ENCODE measurements around the gene NDUFAF2.
A peak's percentile ranks its signal among the peaks of the same experiment; 100 is the strongest.

NDUFAF2 gene

DNA sequence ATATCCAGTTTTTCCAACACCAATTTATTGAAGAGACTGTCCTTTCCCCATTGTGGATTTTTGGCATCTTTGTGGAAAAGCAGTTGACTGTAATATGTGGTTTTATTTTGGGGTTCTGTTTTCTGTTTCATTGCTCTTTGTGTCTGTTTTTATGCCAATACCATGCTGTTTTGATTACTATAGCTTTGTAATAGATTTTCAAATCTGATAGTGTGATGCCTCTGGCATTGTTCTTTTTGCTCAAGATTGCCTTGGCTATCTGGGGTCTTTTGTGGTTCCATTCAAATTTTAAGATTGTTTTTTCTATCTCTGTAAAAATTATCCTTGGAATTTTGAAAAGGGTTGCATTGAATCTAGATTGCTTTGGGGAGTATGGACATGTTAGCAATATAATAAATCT is 99.5 kb downstream of the NDUFAF2 start:
- H3K4me3 ChIP-seq (ENCODE audit: control insufficient read depth in 1 of 7, extremely low read depth in 1 of 7, insufficient read depth in 4 of 7, low read depth in 2 of 7, low read length in 6 of 7): no peak overlapping the region
- peak in 1 of 3 donors; percentile 10 for DNase-seq
- peaks cover 0 to 6% (median 0%) of the 10 kb centered on the region in 5 experiments for H3K9me3 ChIP-seq (ENCODE audit: control extremely low read depth in 1 of 5, control insufficient read depth in 4 of 5, insufficient read depth in 2 of 5, low read depth in 1 of 5, low read length in 4 of 5)
- H3K27me3 ChIP-seq (replicated peaks in 2 of 5; ENCODE audit: control insufficient read depth in 4 of 5, insufficient read depth in 5 of 5, low read length in 4 of 5): no peaks in the 10 kb centered on the region
- H3K4me1 ChIP-seq (ENCODE audit: control extremely low read depth in 1 of 4, control insufficient read depth in 4 of 4, insufficient read depth in 4 of 4, low read length in 3 of 4): no peaks in the 10 kb centered on the region
- CTCF ChIA-PET: no interaction called here
- POLR2A ChIA-PET: no interaction called here
- peaks cover 0 to 2% (median 0%) of the 10 kb centered on the region in 4 experiments for H3K36me3 ChIP-seq (ENCODE audit: control insufficient read depth in 4 of 4, insufficient read depth in 4 of 4, low read length in 3 of 4)
- H3K27ac ChIP-seq (ENCODE audit: insufficient read depth in 1 of 2, low read depth in 1 of 2, low read length in 2 of 2, poor library complexity in 1 of 2, severe bottlenecking in 2 of 2): no peak overlapping the region

DNA sequence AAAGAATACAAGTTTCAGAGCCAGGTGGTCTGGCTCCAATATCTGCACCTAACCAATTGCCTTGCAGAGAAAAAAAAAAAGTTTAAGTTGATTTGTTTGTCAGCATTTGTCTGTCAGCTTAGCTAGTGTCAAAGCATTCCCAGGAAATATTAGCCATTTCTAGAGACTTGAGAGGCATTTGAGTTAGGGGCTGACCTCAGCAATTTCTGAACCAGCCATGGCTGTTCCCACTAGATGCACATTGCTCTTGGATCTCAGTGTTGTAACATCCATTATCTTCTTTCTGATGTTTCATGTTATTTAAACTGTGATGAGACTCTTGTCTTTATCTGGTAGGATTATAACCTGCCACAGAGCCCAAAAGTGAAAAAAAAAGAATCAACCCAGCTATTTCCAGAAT is 102.3 kb downstream of the NDUFAF2 start:
- Histone ChIP-seq H3K36me3 (ENCODE audit: control insufficient read depth in 4 of 4, insufficient read depth in 4 of 4, low read length in 3 of 4) (peaks cover 0 to 2% (median 0%) of the 10 kb centered on the region in 4 experiments), H3K27ac (ENCODE audit: insufficient read depth in 1 of 2, low read depth in 1 of 2, low read length in 2 of 2, poor library complexity in 1 of 2, severe bottlenecking in 2 of 2) (no peak overlapping the region), H3K4me3 (ENCODE audit: control insufficient read depth in 1 of 7, extremely low read depth in 1 of 7, insufficient read depth in 4 of 7, low read depth in 2 of 7, low read length in 6 of 7) (no peak overlapping the region), H3K4me1 (ENCODE audit: control extremely low read depth in 1 of 4, control insufficient read depth in 4 of 4, insufficient read depth in 4 of 4, low read length in 3 of 4) (no peaks in the 10 kb centered on the region), H3K9me3 (ENCODE audit: control extremely low read depth in 1 of 5, control insufficient read depth in 4 of 5, insufficient read depth in 2 of 5, low read depth in 1 of 5, low read length in 4 of 5) (peaks cover 0 to 6% (median 0%) of the 10 kb centered on the region in 5 experiments), H3K27me3 (replicated peaks in 2 of 5; ENCODE audit: control insufficient read depth in 4 of 5, insufficient read depth in 5 of 5, low read length in 4 of 5) (no peaks in the 10 kb centered on the region)
- CTCF ChIA-PET: interaction anchor here (0.9 kb wide), 1 partner anchor 9 kb away, joined by 3 read pairs; no protein-coding TSS in a partner anchor
- POLR2A ChIA-PET: no interaction called here
- DNase-seq: no peak

DNA sequence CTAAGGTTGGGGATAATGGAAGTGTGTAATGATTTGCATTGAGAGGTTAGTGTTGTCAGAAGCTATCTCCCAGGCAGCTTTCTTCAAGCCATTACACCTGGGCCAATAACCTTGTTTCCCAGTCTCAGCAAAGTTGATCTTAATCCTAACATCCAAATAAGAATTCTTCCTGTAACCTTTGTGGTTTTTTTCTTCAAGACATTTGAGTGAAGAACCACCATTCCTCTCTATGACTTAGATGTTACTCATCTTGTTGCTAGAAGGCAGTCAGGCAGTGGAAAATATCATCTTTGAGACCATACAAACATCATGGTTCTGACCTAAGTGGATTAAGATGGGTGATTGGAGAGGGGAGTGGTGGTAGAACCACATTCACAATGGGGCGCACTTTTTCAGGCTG is 103.5 kb downstream of the NDUFAF2 start:
- no peak for DNase-seq
- H3K4me1 ChIP-seq (ENCODE audit: control extremely low read depth in 1 of 4, control insufficient read depth in 4 of 4, insufficient read depth in 4 of 4, low read length in 3 of 4): no peaks in the 10 kb centered on the region
- H3K4me3 ChIP-seq (ENCODE audit: control insufficient read depth in 1 of 7, extremely low read depth in 1 of 7, insufficient read depth in 4 of 7, low read depth in 2 of 7, low read length in 6 of 7): no peak overlapping the region
- H3K27ac ChIP-seq (ENCODE audit: insufficient read depth in 1 of 2, low read depth in 1 of 2, low read length in 2 of 2, poor library complexity in 1 of 2, severe bottlenecking in 2 of 2): no peak overlapping the region
- CTCF ChIA-PET: no interaction called here
- H3K36me3 ChIP-seq (ENCODE audit: control insufficient read depth in 4 of 4, insufficient read depth in 4 of 4, low read length in 3 of 4): no peaks in the 10 kb centered on the region
- WGBS (ENCODE audit: insufficient coverage): no CpG with 5 or more reads among the region's 1 CpG
- POLR2A ChIA-PET: no interaction called here
- H3K9me3 ChIP-seq (ENCODE audit: control extremely low read depth in 1 of 5, control insufficient read depth in 4 of 5, insufficient read depth in 2 of 5, low read depth in 1 of 5, low read length in 4 of 5): peaks cover 0 to 6% (median 0%) of the 10 kb centered on the region in 5 experiments
- no peaks in the 10 kb centered on the region for H3K27me3 ChIP-seq (replicated peaks in 2 of 5; ENCODE audit: control insufficient read depth in 4 of 5, insufficient read depth in 5 of 5, low read length in 4 of 5)

DNA sequence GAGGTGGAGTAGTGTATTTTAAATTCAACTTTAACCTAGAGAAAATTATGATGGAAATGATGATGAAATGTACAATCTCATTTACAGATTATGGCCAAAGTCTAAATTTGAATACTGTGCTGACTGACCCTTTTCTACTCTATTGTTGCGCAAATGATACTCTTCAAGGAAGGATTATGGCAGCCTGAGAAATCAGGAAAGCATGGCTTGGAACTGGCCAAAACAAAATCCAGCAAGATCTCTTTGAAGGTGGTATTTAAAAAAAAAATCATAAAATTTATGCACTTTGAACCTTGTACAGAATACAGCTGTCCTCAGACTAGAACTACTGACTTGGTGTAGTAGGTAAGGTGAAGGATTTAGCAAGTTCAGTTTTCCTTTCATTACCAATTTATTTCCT is 105.3 kb downstream of the NDUFAF2 start:
- no peaks in the 10 kb centered on the region for H3K36me3 ChIP-seq (ENCODE audit: control insufficient read depth in 4 of 4, insufficient read depth in 4 of 4, low read length in 3 of 4)
- H3K9me3 ChIP-seq (ENCODE audit: control extremely low read depth in 1 of 5, control insufficient read depth in 4 of 5, insufficient read depth in 2 of 5, low read depth in 1 of 5, low read length in 4 of 5): peaks cover 0 to 2% (median 0%) of the 10 kb centered on the region in 5 experiments
- WGBS (ENCODE audit: insufficient coverage): 100% methylated on average over 1 of the region's 1 CpG
- ChIA-PET POLR2A (no interaction called here), CTCF (no interaction called here)
- H3K4me3 ChIP-seq (ENCODE audit: control insufficient read depth in 1 of 7, extremely low read depth in 1 of 7, insufficient read depth in 4 of 7, low read depth in 2 of 7, low read length in 6 of 7): no peak overlapping the region
- no peaks in the 10 kb centered on the region for H3K4me1 ChIP-seq (ENCODE audit: control extremely low read depth in 1 of 4, control insufficient read depth in 4 of 4, insufficient read depth in 4 of 4, low read length in 3 of 4)
- no peaks in the 10 kb centered on the region for H3K27me3 ChIP-seq (replicated peaks in 2 of 5; ENCODE audit: control insufficient read depth in 4 of 5, insufficient read depth in 5 of 5, low read length in 4 of 5)
- H3K27ac ChIP-seq (ENCODE audit: insufficient read depth in 1 of 2, low read depth in 1 of 2, low read length in 2 of 2, poor library complexity in 1 of 2, severe bottlenecking in 2 of 2): no peak overlapping the region
- DNase-seq: no peak

DNA sequence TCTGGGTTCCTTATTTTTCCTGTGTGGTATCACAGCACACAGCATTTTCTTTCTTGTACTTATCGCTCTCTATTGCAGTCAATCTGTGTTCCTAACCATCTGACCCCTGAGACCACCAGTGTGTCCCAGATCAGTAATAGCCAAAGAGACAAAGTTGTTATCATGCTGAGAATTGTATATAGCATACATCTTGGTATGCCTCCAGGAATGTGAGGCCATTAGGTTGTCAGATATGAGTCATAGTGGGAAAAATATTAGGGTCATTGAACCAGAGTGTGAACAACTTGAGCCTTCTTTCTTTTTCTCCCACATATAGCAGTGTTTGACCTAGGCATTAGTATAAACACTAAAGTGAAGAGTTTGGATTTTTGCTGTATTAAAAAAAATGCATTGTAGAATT is 106.3 kb downstream of the NDUFAF2 start:
- no peak for DNase-seq
- peaks cover 0 to 2% (median 0%) of the 10 kb centered on the region in 5 experiments for H3K9me3 ChIP-seq (ENCODE audit: control extremely low read depth in 1 of 5, control insufficient read depth in 4 of 5, insufficient read depth in 2 of 5, low read depth in 1 of 5, low read length in 4 of 5)
- POLR2A ChIA-PET: no interaction called here
- no peak overlapping the region for H3K4me3 ChIP-seq (ENCODE audit: control insufficient read depth in 1 of 7, extremely low read depth in 1 of 7, insufficient read depth in 4 of 7, low read depth in 2 of 7, low read length in 6 of 7)
- H3K4me1 ChIP-seq (ENCODE audit: control extremely low read depth in 1 of 4, control insufficient read depth in 4 of 4, insufficient read depth in 4 of 4, low read length in 3 of 4): no peaks in the 10 kb centered on the region
- no peak overlapping the region for H3K27ac ChIP-seq (ENCODE audit: insufficient read depth in 1 of 2, low read depth in 1 of 2, low read length in 2 of 2, poor library complexity in 1 of 2, severe bottlenecking in 2 of 2)
- no peaks in the 10 kb centered on the region for H3K36me3 ChIP-seq (ENCODE audit: control insufficient read depth in 4 of 4, insufficient read depth in 4 of 4, low read length in 3 of 4)
- CTCF ChIA-PET: no interaction called here
- 100% methylated on average over 1 of the region's 1 CpG for WGBS (ENCODE audit: insufficient coverage)
- H3K27me3 ChIP-seq (replicated peaks in 2 of 5; ENCODE audit: control insufficient read depth in 4 of 5, insufficient read depth in 5 of 5, low read length in 4 of 5): no peaks in the 10 kb centered on the region

DNA sequence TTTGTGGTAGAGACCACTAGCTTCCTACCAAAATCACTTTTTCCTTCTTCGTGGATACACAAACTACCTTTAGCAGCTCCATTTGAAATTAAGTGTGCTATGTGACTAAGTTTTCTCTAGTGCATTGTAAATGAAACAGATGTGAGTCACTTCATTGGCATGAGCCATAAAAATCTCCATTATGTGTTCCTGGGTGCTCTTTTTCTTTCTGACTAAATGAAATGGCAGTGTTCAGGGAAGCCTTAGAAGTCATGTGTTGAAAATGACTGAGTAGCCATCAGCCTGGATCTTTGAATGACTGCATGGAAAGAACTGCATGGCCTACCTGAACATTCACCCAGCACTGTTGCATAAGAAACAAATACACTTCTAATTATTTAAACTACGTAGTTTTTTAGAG is 107.9 kb downstream of the NDUFAF2 start:
- POLR2A ChIA-PET: no interaction called here
- Histone ChIP-seq H3K4me3 (ENCODE audit: control insufficient read depth in 1 of 7, extremely low read depth in 1 of 7, insufficient read depth in 4 of 7, low read depth in 2 of 7, low read length in 6 of 7) (no peak overlapping the region), H3K4me1 (ENCODE audit: control extremely low read depth in 1 of 4, control insufficient read depth in 4 of 4, insufficient read depth in 4 of 4, low read length in 3 of 4) (no peaks in the 10 kb centered on the region), H3K27ac (ENCODE audit: insufficient read depth in 1 of 2, low read depth in 1 of 2, low read length in 2 of 2, poor library complexity in 1 of 2, severe bottlenecking in 2 of 2) (no peak overlapping the region), H3K36me3 (ENCODE audit: control insufficient read depth in 4 of 4, insufficient read depth in 4 of 4, low read length in 3 of 4) (no peaks in the 10 kb centered on the region), H3K27me3 (replicated peaks in 2 of 5; ENCODE audit: control insufficient read depth in 4 of 5, insufficient read depth in 5 of 5, low read length in 4 of 5) (no peaks in the 10 kb centered on the region), H3K9me3 (ENCODE audit: control extremely low read depth in 1 of 5, control insufficient read depth in 4 of 5, insufficient read depth in 2 of 5, low read depth in 1 of 5, low read length in 4 of 5) (no peaks in the 10 kb centered on the region)
- WGBS (ENCODE audit: insufficient coverage): no CpG with 5 or more reads among the region's 2 CpGs
- DNase-seq: no peak
- CTCF ChIA-PET: interaction anchor here (0.7 to 3.8 kb wide), 6 partner anchors 10 to 714 kb away, joined by 3 to 27 read pairs (median 3); partner anchors contain the start of gene ZSWIM6

DNA sequence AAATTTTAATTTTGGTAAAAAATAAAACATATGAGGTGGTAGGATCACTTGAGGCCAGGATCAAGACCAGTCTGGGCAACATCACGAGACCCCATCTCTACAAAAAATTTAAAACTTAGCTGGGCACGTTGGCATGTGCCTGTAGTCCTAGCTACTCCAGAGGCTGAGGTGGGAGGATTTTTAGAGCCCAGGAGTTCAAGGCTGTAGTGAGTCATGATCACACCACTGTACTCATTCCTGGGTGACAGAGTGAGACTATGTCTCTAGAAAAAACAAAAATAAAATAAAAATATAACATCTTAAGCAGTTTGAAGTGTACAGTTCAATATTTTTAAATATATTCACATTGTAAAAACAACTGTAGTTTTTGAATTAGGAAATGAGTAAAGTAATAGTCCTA is 108.9 kb downstream of the NDUFAF2 start:
- H3K9me3 ChIP-seq (ENCODE audit: control extremely low read depth in 1 of 5, control insufficient read depth in 4 of 5, insufficient read depth in 2 of 5, low read depth in 1 of 5, low read length in 4 of 5): no peaks in the 10 kb centered on the region
- POLR2A ChIA-PET: interaction anchor here (0.5 kb wide), 1 partner anchor 114 kb away, joined by 4 read pairs; no protein-coding TSS in a partner anchor
- no peaks in the 10 kb centered on the region for H3K4me1 ChIP-seq (ENCODE audit: control extremely low read depth in 1 of 4, control insufficient read depth in 4 of 4, insufficient read depth in 4 of 4, low read length in 3 of 4)
- CTCF ChIA-PET: interaction anchor here (1.1 to 3.9 kb wide), 9 partner anchors 8 to 879 kb away, joined by 3 to 27 read pairs (median 3); no protein-coding TSS in a partner anchor
- H3K4me3 ChIP-seq (ENCODE audit: control insufficient read depth in 1 of 7, extremely low read depth in 1 of 7, insufficient read depth in 4 of 7, low read depth in 2 of 7, low read length in 6 of 7): no peak overlapping the region
- no peak for DNase-seq
- 50% methylated on average over 2 of the region's 2 CpGs for WGBS (ENCODE audit: insufficient coverage)
- H3K36me3 ChIP-seq (ENCODE audit: control insufficient read depth in 4 of 4, insufficient read depth in 4 of 4, low read length in 3 of 4): no peaks in the 10 kb centered on the region
- H3K27ac ChIP-seq (ENCODE audit: insufficient read depth in 1 of 2, low read depth in 1 of 2, low read length in 2 of 2, poor library complexity in 1 of 2, severe bottlenecking in 2 of 2): no peak overlapping the region
- no peaks in the 10 kb centered on the region for H3K27me3 ChIP-seq (replicated peaks in 2 of 5; ENCODE audit: control insufficient read depth in 4 of 5, insufficient read depth in 5 of 5, low read length in 4 of 5)

Data from common myeloid progenitor, CD34-positive (primary cell).